Natural killer cell (primary cell): Measurements from ENCODE around the gene SUN5. TPM values are rescaled to one million over a fixed set of nuclear protein-coding genes. Genes with fewer than 3 reads are reported as not detected.

Source experiments
- ATAC-seq, 3 donors: fragments of 150-1000 bp in 2 of 3; fragments of 200-7000 bp in 1 of 3; cut with Tn5 transposase; 1 replicate in 1 of 3; 2 replicates in 2 of 3; pipeline ENCODE4 v1.10.0; 2021; ENCODE audit warnings: mild to moderate bottlenecking in 2 of 3, moderate library complexity in 2 of 3
- DNase-seq, 2 donors: peaks; one replicate each; pipeline versions ENCODE4 v3.0.0 to v3.0.0-alpha.2; 2013 to 2021; ENCODE audit warnings: mixed read lengths in 1 of 2
- H3K27ac ChIP-seq: one replicate; pipeline ENCODE4 v1.5.1; 2013; ENCODE audit warnings: mild to moderate bottlenecking, low read length
- H3K27me3 ChIP-seq: one replicate; pipeline ENCODE4 v1.6.1; 2013; ENCODE audit warnings: low read length; ENCODE audit not compliant: control insufficient read depth, insufficient read depth
- H3K36me3 ChIP-seq: one replicate; pipeline ENCODE4 v1.6.1; 2013; ENCODE audit warnings: low read length; ENCODE audit not compliant: control insufficient read depth, insufficient read depth
- H3K4me1 ChIP-seq: one replicate; pipeline ENCODE4 v1.6.1; 2013; ENCODE audit warnings: low read length; ENCODE audit not compliant: control insufficient read depth, insufficient read depth
- H3K4me3 ChIP-seq: one replicate; pipeline ENCODE4 v1.5.1; 2013; ENCODE audit warnings: low read length
- H3K9me3 ChIP-seq: one replicate; pipeline ENCODE4 v1.6.1; 2013; ENCODE audit warnings: low read length; ENCODE audit not compliant: control insufficient read depth, insufficient read depth
- H3K27ac Mint-ChIP-seq, 2 donors: one replicate each; pipeline ENCODE4 v1.8.0; 2022; ENCODE audit warnings: mild to moderate bottlenecking in 2 of 2, mixed read lengths in 2 of 2, moderate library complexity in 1 of 2
- H3K27me3 Mint-ChIP-seq, 2 donors: one replicate each; pipeline ENCODE4 v1.8.0; 2022; ENCODE audit warnings: low read depth in 2 of 2, mixed read lengths in 2 of 2
- H3K36me3 Mint-ChIP-seq: one replicate; pipeline ENCODE4 v1.8.0; 2022; ENCODE audit warnings: mixed read lengths
- H3K4me1 Mint-ChIP-seq, 2 donors: one replicate each; pipeline ENCODE4 v1.8.0; 2022; ENCODE audit warnings: mixed read lengths in 2 of 2
- H3K4me3 Mint-ChIP-seq: one replicate; pipeline ENCODE4 v1.8.0; 2022; ENCODE audit warnings: mild to moderate bottlenecking, moderate library complexity, mixed read lengths
- H3K9me3 Mint-ChIP-seq, 2 donors: one replicate each; pipeline ENCODE4 v1.8.0; 2022; ENCODE audit warnings: mixed read lengths in 2 of 2
- WGBS: methylation state at CpG from one replicate; pipeline ENCODE4 v1.1.7; 2013; ENCODE audit warnings: missing lambda C conversion rate; ENCODE audit not compliant: insufficient coverage; 5-methylcytosine and 5-hydroxymethylcytosine counted together
- intact Hi-C: fragments of 100-400 bp; cut with micrococcal nuclease; formaldehyde crosslinking; loops from one replicate; pipeline ENCODE4 v1.14.2; 2022
- total RNA-seq, 4 donors: library from RNA; stranded (reverse); fragments of 120-200 nt in 1 of 4; gene quantifications; one replicate each; pipeline versions ENCODE4 v1.2.3 to v1.2.4, GENCODE V29; 2013 to 2022
- TF ChIP-seq, protein P1 (sequence below): fragments of 200-600 bp; IDR thresholded peaks from one replicate; pipeline ENCODE4 v1.8.0; 2022; ENCODE audit warnings: antibody characterized with exemption

Gene SUN5
- total RNA-seq, 3 donors from 2014 or later (not counting 1 experiment from before 2014, with no cell fraction given) = not detected

- no peak for ATAC-seq
- Histone ChIP-seq H3K4me3 (no peak overlapping the region), H3K9me3 (peaks cover 3% of the 10 kb centered on the region), H3K27me3 (no peaks in the 10 kb centered on the region), H3K36me3 (no peaks in the 10 kb centered on the region), H3K27ac (no peak overlapping the region), H3K4me1 (no peaks in the 10 kb centered on the region)
- DNase-seq = no peak
- H3K4me3 Mint-ChIP-seq = no peak overlapping the region
- no peak overlapping the region for H3K27ac Mint-ChIP-seq
- TF ChIP-seq, protein P1, sequence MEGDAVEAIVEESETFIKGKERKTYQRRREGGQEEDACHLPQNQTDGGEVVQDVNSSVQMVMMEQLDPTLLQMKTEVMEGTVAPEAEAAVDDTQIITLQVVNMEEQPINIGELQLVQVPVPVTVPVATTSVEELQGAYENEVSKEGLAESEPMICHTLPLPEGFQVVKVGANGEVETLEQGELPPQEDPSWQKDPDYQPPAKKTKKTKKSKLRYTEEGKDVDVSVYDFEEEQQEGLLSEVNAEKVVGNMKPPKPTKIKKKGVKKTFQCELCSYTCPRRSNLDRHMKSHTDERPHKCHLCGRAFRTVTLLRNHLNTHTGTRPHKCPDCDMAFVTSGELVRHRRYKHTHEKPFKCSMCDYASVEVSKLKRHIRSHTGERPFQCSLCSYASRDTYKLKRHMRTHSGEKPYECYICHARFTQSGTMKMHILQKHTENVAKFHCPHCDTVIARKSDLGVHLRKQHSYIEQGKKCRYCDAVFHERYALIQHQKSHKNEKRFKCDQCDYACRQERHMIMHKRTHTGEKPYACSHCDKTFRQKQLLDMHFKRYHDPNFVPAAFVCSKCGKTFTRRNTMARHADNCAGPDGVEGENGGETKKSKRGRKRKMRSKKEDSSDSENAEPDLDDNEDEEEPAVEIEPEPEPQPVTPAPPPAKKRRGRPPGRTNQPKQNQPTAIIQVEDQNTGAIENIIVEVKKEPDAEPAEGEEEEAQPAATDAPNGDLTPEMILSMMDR = no peak
- H3K9me3 Mint-ChIP-seq = no peaks in the 10 kb centered on the region
- peaks cover 0 to 2% of the 10 kb centered on the region in 2 donors for H3K27me3 Mint-ChIP-seq
- intact Hi-C loops = no loop called here
- peaks cover 0 to 5% of the 10 kb centered on the region in 2 donors for H3K4me1 Mint-ChIP-seq
- WGBS = 70% methylated on average over 8 of the region's 8 CpGs
- no peaks in the 10 kb centered on the region for H3K36me3 Mint-ChIP-seq
Measured at GRCh38 chr20:32991792-32992641, 12.2 kb downstream of the SUN5 start.

- no peaks in the 10 kb centered on the region for H3K36me3 Mint-ChIP-seq
- no peak for ATAC-seq
Measured at GRCh38 chr20:32991383-32991782, 12.8 kb downstream of the SUN5 start.

GRCh38 chr20:32990426-32990825 lies 13.8 kb downstream of the SUN5 start:
- H3K4me3 Mint-ChIP-seq = no peak overlapping the region
- no peaks in the 10 kb centered on the region for H3K4me1 ChIP-seq

More at GRCh38 chr20:32991383-32991782, 12.8 kb downstream of the SUN5 start:
- Mint-ChIP-seq H3K4me3 (no peak overlapping the region), H3K27ac (no peak overlapping the region), H3K27me3 (peaks cover 0 to 2% of the 10 kb centered on the region in 2 donors), H3K4me1 (peaks cover 0 to 5% of the 10 kb centered on the region in 2 donors), H3K9me3 (no peaks in the 10 kb centered on the region)
- H3K36me3 ChIP-seq = no peaks in the 10 kb centered on the region
- WGBS = 47% methylated on average over 2 of the region's 3 CpGs
- DNase-seq = peak in 1 of 2 donors; percentile 47
- no peaks in the 10 kb centered on the region for H3K4me1 ChIP-seq
- intact Hi-C loops = no loop called here
- TF ChIP-seq, protein P1 = no peak
- H3K9me3 ChIP-seq = peaks cover 3% of the 10 kb centered on the region
- no peak overlapping the region for H3K27ac ChIP-seq
- H3K27me3 ChIP-seq = no peaks in the 10 kb centered on the region
- no peak overlapping the region for H3K4me3 ChIP-seq

More at GRCh38 chr20:32990426-32990825, 13.8 kb downstream of the SUN5 start:
- Histone ChIP-seq H3K9me3 (peaks cover 2% of the 10 kb centered on the region), H3K27ac (no peak overlapping the region), H3K27me3 (no peaks in the 10 kb centered on the region), H3K4me3 (no peak overlapping the region), H3K36me3 (no peaks in the 10 kb centered on the region)
- TF ChIP-seq, protein P1 = no peak
- no peak for DNase-seq
- H3K36me3 Mint-ChIP-seq = no peaks in the 10 kb centered on the region
- no peaks in the 10 kb centered on the region for H3K9me3 Mint-ChIP-seq
- no peak for ATAC-seq
- peaks cover 0 to 5% of the 10 kb centered on the region in 2 donors for H3K4me1 Mint-ChIP-seq
- H3K27ac Mint-ChIP-seq = no peak overlapping the region
- WGBS = 79% methylated on average over 3 of the region's 3 CpGs
- intact Hi-C loops = no loop called here
- peaks cover 0 to 2% of the 10 kb centered on the region in 2 donors for H3K27me3 Mint-ChIP-seq
